Nucleus accumbens (tissue), 56 donors: ENCODE measurements around the gene HPSE2.
"Not testable (repeated sequence)": the region's sequence is repeated elsewhere in the genome, so short reads cannot be mapped to it uniquely, and the experiment has no call there.

Experiments used
- DNase-seq, 56 donors: peaks; one replicate each; lab custom pipeline; 2025; lab: John Stamatoyannopoulos, UW

HPSE2 gene

GRCh38 chr10:98925651-98926050 is 310.0 kb downstream of the HPSE2 start:
- DNase-seq, result no peak

DNA sequence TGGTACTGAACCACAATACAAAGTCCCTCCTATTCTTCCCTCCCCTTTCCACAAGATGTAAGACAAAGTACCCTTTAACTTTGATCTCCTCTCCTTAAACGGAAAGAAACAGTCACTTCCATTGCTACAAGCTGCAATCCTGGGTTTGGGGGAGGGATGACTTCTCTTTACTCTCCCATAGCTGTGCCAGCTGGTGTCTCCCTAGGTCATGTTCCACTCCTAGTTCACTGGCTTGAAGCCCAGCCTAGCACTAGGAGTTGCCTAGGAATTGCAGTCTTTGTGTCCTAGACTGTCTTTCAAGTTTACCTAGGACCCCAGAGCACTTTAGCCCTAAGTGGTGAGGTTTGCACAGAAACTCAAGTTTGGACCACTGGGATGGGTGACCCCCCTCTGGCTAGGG is 311.1 kb downstream of the HPSE2 start:
- peak in 1 of 56 donors; percentile 2 for DNase-seq

DNA sequence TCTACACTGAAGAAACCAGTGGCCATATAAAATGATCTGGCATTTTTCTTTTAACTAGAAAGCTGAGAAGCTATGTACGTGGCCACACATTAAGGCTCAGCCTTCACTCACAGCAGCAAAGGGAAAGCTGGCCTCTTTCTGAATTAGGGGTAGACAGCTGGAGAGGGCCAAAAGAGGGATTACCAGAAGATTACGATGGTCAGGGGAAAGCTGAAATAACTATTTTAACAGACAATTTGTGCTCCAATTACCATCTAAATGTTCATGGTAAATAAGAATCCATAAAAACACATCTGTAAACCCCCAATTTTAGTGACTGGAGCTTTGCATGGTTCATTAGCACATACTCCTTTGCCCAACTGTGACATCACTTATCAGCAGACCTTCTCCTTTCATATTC is 314.3 kb downstream of the HPSE2 start:
- DNase-seq, result no peak

DNA sequence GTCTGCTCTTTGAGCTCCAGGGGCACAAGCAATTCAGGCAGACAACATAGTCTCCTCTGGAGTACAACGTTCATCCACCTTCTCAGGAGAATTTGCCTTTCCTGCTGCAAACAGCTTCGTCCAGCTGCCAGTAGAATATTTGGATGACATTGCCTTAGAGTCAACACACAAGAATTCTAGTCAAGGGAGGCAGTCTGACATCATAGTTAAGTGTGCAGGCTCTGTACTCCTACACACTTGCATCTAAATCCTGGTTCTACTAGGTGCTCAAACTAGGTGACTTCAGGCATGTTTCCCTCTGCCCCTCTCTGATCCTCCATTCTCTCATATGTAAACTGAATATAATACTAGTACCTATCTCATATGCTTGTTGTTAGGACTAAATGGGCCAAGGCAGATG is 314.8 kb downstream of the HPSE2 start:
- no peak for DNase-seq

DNA sequence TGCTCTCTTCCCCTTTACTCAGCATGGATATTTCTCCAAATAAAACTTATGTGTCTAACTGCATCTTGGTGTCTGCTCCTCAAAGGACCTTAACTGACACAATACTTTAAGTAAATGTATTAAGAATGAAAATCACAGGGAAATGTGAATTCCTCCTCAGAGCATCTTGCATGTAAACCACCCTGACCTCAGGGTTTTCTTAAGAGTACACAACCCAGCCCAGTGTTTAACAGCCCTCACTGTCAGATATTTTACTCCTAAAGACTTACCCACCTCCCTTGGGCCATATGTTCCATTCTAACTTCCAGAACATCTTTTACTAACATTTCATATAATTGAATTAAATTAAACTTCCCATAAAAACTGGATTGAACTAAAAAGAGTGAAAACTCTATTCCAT is 315.3 kb downstream of the HPSE2 start:
- no peak for DNase-seq

DNA sequence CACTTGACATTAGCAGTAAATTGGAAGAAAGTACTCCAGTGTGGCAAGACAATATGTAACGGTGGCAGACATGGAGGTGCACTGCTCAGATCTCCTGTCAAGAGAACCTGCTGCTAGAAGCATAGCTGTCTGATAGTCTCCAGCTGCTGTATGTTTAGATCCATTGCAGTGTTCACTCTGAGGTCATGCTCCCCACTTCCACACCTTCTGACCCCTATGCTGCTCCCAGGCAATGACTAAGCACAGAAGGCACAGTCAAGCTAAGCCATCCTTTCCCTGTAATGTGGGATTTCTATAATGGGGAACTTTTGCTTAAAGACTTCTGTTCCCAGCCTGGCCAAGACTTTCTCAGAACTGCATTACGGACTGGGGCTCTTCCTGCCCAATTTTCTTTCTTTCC is 315.8 kb downstream of the HPSE2 start:
- no peak for DNase-seq

DNA sequence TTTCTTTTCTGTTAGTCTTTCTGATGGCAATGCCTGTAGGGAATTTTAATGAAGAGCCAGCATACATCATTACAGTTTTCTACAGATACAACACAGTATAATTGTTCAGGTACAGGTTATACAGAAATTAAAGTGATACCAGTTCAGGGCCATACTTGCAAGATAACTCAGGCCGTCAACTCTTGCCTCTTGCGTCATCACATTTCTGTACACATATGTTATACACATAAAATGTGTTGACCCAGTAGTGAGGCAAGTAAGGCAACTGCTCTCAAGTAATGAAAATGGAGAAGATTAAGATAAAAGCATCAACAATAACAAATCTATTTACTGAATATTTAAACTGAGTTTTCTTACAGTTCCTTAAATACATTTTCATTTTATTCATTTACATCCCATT is 317.8 kb downstream of the HPSE2 start:
- no peak for DNase-seq

GRCh38 chr10:98916526-98917125 is 319.0 kb downstream of the HPSE2 start:
- DNase-seq, result no peak

DNA sequence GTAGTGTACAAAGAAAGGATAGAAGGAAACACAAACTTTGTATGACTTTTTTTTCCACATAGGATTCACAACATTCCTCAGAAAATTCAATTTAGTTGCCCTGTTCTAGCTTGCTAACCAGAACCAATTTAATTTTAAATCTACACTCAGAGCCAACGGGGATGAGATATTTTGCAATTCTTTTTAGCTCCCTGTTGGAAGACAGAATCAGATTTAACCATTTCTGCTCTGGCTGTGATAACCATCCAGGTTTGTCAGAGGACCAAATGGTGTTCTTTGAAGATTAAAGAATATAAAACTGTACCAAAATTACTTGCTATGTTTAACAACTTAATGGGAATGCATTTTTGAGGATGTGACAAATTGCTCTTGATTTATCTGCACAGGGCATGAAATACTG is 319.7 kb downstream of the HPSE2 start:
- DNase-seq, result no peak

- no peak for DNase-seq
Measured at GRCh38 chr10:98910546-98910945, 325.1 kb downstream of the HPSE2 start.

GRCh38 chr10:98910048-98910447 is 325.6 kb downstream of the HPSE2 start:
- DNase-seq, result no peak

DNA sequence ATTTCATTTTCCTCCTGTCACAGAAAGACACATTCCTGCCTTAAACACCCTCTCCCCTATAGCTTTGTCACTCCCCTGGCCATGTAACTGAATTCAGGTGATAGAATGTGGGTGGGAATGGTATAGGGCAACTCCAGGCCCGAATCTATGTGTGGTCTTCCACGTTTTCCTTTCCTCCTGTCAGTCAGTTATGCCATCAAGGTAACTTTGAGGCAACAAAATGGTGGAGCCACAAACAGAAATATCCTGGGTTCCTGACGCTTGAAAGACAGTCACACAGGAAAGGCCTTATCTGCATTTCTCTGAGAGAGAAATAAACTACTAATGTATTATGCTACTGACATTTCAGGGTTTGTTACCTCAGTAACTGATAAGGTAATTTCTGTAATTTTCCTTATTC is 326.8 kb downstream of the HPSE2 start:
- DNase-seq, result no peak

DNA sequence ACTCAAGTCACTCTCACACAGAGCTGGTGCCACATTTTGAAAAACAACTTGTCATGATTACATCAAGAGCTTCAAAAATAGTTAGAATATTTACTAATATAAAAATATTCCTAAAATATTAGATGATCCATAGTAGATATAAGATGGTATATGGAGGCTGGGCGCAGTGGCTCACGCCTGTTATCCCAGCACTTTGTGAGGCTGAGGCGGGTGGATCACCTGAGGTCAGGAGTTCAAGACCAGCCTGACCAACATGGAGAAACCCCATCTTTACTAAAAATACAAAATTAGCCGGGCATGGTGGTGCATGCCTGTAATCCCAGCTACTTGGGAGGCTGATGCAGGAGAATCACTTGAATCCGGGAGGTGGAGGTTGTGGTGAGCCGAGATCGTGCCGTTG is 327.4 kb downstream of the HPSE2 start:
- DNase-seq, result not testable (repeated sequence)

DNA sequence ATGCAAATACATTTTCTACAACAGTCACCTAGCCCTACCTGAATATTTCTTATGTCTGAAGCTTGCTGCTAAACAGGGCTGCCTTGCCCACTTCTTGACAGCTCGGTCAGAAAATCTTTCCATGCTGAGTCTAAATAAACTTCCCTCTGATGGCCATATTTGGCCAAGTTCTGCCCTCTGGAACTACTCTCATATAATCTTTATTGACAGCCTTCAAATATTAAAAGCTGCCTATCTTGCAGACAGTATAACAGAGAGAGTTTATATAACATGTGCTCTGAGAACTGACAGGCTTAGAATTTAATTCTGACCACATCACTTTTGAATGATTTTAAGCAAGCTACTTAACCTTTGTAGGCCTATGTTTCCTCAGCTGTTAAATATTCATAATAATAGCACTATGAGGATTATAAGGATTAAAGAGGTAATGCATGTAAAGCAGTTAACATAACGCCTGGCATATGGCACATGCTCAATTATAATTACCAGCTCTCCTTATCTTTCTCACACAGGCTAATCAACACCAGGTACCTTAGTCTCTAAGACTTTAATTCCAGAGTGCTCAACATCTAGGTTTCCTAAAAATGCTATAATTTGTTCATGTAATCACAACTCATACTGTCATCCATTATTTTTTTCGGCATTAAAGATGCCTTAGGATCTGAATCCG is 334.1 kb downstream of the HPSE2 start:
- no peak for DNase-seq

DNA sequence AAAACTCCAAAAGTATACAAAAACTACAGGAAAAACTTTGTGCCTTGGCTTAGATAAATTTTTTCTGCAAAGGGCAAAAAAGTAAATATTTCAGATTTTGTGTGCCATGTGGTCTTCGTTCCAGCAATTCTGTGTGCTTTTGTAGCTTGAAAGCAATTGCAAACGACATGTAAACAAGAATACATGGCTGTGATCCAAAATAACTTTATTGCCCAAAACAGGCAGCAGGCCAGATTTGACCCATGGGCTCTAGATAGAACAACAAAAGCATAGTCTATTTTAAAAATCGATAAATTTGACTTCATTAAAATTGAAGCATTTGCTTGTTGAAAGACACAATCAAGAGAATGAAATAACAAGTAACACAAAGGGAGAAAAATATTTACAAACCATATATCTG is 336.6 kb downstream of the HPSE2 start:
- no peak for DNase-seq

GRCh38 chr10:98892523-98892922 is 343.1 kb downstream of the HPSE2 start:
- no peak for DNase-seq

- no peak for DNase-seq
Measured at GRCh38 chr10:98886686-98887085, 349.0 kb downstream of the HPSE2 start.

DNA sequence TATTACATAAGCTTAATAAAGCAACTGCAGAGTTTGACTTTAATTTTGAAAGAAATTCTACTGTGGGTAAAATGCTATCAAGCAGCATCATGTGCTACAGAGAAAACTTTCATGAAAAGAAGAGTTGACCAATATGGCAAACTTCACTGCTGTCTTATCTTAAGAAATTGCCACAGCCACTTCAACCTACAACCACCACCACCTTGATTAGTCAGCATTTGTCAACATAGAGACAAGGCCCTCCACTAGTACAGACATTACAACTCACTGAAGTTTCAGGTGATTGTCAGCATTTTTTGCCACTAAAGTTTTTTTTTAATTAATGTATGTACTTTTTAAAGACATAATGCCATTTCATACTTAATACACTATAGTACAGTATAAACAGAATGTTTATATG is 350.3 kb downstream of the HPSE2 start:
- no peak for DNase-seq

GRCh38 chr10:98881789-98882188 is 353.9 kb downstream of the HPSE2 start:
- no peak for DNase-seq

DNA sequence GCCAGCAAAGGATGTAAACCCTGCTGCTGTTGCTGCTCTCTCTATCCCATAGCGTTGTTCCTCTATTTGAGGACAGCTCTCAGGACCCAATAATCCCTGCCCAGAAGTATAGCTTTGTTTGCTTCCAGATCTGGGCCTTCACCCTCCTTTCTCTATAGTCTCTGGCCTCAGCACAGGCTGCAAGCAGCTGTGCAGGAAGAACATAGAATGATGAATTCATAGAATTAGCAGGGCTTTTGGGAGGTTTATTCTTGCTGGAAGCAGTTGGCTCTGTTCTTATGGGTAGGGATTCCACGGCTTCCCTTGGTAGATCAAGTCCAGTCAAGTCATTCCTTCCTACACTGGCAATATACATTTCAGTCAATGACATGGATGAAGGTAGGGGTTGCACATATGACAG is 354.7 kb downstream of the HPSE2 start:
- no peak for DNase-seq

DNA sequence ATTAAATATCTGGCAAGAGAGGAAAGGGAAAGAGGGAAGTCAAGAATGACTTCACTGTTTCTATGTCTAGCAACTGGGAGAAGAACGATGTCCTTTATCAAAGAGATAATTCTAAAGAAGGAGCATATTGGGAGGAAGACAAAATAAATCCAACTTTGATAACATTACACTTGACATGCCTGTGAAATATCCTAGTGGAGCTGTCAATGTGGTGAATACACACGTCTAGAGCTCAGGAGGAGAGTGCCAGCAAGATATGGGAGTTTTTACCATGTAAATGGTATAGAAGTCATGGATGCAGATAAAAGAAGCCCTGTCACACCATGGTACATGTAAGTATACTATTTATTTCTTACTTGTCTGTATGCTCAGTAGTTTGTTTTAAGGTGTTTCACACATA is 356.7 kb downstream of the HPSE2 start:
- DNase-seq, result no peak

DNA sequence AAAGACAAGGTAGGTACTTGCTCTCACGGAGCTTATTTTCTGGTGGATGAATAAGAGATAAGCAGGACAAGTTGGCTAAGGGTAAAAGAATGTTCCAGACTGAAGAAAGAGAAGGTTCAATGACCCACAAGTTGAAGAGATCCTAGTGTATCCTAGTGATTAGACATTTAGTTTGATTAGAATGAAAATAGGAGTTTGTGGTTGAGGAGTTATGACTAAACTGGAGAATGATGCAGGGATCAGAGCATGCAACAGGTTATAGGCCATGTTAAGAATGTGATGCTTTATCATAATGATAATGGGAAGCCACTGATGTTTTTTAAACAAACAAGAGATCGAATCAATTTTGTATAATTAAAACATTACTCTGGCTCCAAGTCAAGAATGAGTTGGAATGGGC is 357.2 kb downstream of the HPSE2 start:
- no peak for DNase-seq

DNA sequence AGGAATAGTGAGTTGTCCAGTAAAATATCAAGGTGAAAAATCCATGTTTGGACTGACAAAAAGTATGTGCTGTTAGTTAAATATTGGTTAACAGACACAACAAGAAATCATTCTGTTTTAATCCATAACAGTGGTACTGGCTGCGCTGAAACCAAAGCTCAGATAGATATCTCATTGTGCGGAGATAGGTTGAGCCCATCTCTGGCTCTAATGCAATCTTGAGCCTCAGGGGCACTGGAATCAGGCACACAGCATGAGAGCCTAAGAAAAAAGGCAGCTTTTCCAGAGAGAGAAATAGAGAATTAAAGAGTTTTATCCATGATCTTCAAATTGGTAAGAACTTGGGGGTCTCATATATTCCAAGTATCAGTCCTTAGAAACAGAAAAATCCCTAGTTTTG is 373.7 kb downstream of the HPSE2 start:
- DNase-seq, result no peak
